ENCODE data around the gene IDH3A. TPM values are rescaled to one million over a fixed set of nuclear protein-coding genes. Genes with fewer than 3 reads are reported as not detected.

IDH3A gene
- total and polyA plus RNA-seq, 9 of the 15 experiments (the other 6 are each of a cell fraction or from before 2014, with no cell fraction given), result 37.4 to 249 (median 107) TPM

DNA sequence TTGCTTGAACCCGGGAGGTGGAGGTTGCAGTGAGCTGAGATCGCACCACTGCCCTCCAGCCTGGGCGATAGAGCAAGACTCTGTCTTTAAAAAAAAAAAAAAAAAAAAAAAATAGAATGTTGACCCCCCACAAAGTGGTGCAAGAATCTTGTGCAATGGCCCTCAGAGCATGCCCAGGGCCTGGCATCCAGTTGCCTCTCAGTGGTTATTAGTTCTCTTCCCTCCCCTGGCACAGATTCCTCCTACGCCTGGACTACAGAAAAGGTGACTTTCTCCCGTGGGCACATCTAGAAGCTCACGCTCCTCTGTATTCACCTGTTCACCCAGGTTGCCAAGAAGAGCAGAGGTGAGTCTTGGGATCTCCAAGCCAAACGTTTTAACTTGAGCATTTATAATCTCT lies 48.5 kb downstream of the IDH3A start (continued):
- TF ChIP-seq, protein P1, sequence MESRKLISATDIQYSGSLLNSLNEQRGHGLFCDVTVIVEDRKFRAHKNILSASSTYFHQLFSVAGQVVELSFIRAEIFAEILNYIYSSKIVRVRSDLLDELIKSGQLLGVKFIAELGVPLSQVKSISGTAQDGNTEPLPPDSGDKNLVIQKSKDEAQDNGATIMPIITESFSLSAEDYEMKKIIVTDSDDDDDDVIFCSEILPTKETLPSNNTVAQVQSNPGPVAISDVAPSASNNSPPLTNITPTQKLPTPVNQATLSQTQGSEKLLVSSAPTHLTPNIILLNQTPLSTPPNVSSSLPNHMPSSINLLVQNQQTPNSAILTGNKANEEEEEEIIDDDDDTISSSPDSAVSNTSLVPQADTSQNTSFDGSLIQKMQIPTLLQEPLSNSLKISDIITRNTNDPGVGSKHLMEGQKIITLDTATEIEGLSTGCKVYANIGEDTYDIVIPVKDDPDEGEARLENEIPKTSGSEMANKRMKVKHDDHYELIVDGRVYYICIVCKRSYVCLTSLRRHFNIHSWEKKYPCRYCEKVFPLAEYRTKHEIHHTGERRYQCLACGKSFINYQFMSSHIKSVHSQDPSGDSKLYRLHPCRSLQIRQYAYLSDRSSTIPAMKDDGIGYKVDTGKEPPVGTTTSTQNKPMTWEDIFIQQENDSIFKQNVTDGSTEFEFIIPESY (CRISPR knock-in tag; IDR thresholded peaks at IDR 0.05), result no peak
- TF ChIP-seq ZNF217 (CRISPR knock-in tag; IDR thresholded peaks at IDR 0.05), result no peak
- no peak for TF ChIP-seq ELF4 (CRISPR knock-in tag; IDR thresholded peaks at IDR 0.05)

DNA sequence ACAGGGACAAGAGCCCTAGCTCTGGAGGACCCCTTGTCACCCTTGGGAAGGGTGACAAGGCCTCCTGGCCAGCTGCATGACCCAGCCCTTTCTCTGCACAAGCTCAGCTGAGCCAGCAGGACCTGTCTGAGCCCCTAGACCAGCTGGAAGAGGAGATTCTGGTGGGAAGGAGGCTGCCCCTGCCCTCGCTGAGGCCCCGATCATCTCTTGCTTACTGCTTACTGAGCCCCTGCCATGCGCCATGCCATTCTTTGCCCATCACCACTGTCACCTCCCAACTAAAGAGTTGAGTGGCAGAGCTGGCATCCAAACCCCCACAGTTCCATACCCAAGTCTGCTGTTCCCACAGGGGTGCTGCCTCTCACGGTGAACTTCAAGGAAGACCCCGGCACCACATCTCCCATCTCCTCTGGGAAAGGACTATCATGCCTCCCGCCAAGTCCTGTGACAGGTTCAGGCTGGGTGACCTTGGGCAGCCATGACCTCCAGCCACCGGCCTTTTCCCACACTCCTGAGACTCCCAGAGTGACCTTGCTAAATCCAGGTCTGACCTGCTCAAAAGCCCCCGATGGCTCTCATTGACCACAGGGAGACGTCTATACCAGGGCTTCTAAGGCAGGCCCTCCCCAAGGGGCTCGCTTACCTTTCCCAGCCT lies 51.2 kb downstream of the IDH3A start:
- no peak for FAIRE-seq

More for the DNA sequence above, 51.2 kb downstream of the IDH3A start:
- H3K4me2 ChIP-seq (ENCODE audit: insufficient read depth, low read length), result no peak overlapping the region
- TF ChIP-seq ZNF134 (CRISPR knock-in tag; conservative IDR thresholded peaks at IDR 0.05) (no peak), KAT8 (IDR thresholded peaks at IDR 0.05; ENCODE audit: low read depth) (no peak), SIX5 (IDR thresholded peaks at IDR 0.05; ENCODE audit: borderline replicate concordance in 1 of 2, insufficient read depth in 1 of 2, low read depth in 1 of 2, low read length in 2 of 2) (no peak), RBM25 (IDR thresholded peaks at IDR 0.05; ENCODE audit: low read depth, low read length, severe bottlenecking) (no peak)
- TF ChIP-seq, protein P2, sequence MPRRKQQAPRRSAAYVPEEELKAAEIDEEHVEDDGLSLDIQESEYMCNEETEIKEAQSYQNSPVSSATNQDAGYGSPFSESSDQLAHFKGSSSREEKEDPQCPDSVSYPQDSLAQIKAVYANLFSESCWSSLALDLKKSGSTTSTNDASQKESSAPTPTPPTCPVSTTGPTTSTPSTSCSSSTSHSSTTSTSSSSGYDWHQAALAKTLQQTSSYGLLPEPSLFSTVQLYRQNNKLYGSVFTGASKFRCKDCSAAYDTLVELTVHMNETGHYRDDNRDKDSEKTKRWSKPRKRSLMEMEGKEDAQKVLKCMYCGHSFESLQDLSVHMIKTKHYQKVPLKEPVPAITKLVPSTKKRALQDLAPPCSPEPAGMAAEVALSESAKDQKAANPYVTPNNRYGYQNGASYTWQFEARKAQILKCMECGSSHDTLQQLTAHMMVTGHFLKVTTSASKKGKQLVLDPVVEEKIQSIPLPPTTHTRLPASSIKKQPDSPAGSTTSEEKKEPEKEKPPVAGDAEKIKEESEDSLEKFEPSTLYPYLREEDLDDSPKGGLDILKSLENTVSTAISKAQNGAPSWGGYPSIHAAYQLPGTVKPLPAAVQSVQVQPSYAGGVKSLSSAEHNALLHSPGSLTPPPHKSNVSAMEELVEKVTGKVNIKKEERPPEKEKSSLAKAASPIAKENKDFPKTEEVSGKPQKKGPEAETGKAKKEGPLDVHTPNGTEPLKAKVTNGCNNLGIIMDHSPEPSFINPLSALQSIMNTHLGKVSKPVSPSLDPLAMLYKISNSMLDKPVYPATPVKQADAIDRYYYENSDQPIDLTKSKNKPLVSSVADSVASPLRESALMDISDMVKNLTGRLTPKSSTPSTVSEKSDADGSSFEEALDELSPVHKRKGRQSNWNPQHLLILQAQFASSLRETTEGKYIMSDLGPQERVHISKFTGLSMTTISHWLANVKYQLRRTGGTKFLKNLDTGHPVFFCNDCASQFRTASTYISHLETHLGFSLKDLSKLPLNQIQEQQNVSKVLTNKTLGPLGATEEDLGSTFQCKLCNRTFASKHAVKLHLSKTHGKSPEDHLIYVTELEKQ (CRISPR knock-in tag; IDR thresholded peaks at IDR 0.05), result no peak
- no TSS peak for BruUV-seq (replicated peaks)
- intact Hi-C loops (cut with micrococcal nuclease) (no loop called here), in situ Hi-C loops (cut with MboI) (no loop called here)
- POLR2A ChIA-PET, result interaction anchor here (0.7 kb wide), 1 partner anchor 110 kb away, joined by 3 read pairs; no protein-coding TSS in a partner anchor
- no peak for DNase-seq (ENCODE audit: extremely low read depth in 1 of 4, low spot score in 3 of 4)
- H3K4me3 ChIP-seq, result no peak overlapping the region
- CTCF ChIA-PET (ENCODE audit: low intra/inter-chr PET ratio), result no interaction called here
- no peaks in the 10 kb centered on the region for H3K9me3 ChIP-seq (replicated peaks; ENCODE audit: control insufficient read depth, insufficient read depth, low read depth, low read length)
- no peak overlapping the region for H3K9ac ChIP-seq (ENCODE audit: insufficient read depth in 1 of 2, low read depth in 2 of 2, low read length in 2 of 2)
- no peaks in the 10 kb centered on the region for H3K9me1 ChIP-seq (ENCODE audit: control insufficient read depth, insufficient read depth, low read length)
- H3K27me3 ChIP-seq (ENCODE audit: control insufficient read depth in 2 of 2, insufficient read depth in 2 of 2, low read length in 2 of 2), result peaks cover 16 to 27% of the 10 kb centered on the region in 2 experiments; a peak in 4 of 5 replicates
- peaks cover 0 to 10% of the 10 kb centered on the region in 2 experiments; a peak in 2 of 5 replicates for H3K4me1 ChIP-seq (replicated peaks in 1 of 2; ENCODE audit: control insufficient read depth in 2 of 2, insufficient read depth in 2 of 2, low read length in 2 of 2)
- H4K20me1 ChIP-seq (replicated peaks; ENCODE audit: control insufficient read depth, insufficient read depth, low read length), result no peaks in the 10 kb centered on the region
- no peak overlapping the region for H2AFZ ChIP-seq (ENCODE audit: low read depth, low read length)
- ATAC-seq, result no peak
- no peaks in the 10 kb centered on the region for H3K36me3 ChIP-seq (ENCODE audit: control insufficient read depth, insufficient read depth, low read length)
- no peak overlapping the region for H3K27ac ChIP-seq (ENCODE audit: extremely low read depth, low read depth, low read length)
- WGBS (ENCODE audit: insufficient coverage, low coverage, missing lambda C conversion rate), result 14% methylated on average over 10 of the region's 10 CpGs
- H3K79me2 ChIP-seq (ENCODE audit: control insufficient read depth, insufficient read depth, low read length), result no peaks in the 10 kb centered on the region
